Measurements from ENCODE around the gene MAD1L1.
"Not testable (repeated sequence)": the region's sequence is repeated elsewhere in the genome, so short reads cannot be mapped to it uniquely, and the experiment has no call there.

The MAD1L1 gene

DNA sequence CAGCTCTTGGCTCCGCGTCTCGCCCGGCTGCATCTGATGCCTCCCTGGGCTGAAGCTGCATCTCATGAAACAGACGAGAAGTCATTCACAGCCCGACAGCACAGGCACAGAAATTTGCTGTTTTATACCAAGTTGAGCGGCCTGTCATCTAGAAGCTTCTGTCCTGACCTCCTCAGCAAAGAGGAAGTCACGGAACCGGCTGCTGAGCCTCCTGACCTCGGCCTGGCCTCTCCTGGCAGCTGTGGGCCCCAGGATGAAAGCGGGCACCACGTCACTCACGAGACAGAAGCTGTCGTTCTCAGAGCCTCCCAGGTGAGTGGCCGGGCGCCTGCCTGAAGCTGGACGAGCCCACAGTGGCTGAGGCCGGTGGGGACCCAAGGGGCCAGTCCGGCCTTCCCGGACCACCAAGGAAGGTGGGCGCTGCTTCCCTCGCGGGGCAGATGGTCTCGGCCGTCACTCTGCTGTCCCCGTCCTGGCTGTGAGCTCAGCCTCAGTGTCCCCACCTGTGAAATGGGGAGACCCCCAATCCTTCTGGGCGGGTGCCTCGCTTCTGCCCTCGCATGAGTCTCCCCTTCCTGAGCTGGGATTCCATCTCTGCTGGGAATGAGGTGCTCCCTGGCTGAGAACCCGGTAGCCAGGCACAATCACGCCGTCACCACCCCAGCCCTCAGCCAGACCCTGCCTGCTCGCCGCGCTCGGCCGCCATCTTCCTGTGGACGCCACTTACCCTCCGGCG lies 391.3 kb downstream of the MAD1L1 start:
- not testable (repeated sequence) for DNase-seq

DNA sequence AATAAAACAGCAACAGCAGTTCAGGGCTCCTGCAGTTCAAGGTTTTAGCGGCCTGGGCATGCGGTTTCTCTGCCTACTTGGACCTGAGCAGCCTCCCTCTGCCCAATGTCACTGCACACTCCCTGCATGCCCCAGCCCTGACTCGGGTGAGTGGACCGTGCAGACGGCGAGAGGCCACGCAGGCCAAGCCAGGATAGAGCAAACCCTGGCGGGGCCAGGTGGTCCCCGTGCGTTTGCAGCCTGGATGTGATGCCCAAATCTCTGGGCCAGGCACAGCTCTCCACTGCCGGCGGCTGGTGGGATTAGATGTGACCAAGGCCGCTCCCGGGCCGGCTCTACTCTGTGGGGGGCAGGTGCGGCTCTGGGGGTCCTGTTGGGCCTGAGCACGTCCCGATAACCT lies 392.0 kb downstream of the MAD1L1 start:
- DNase-seq = not testable (repeated sequence)

DNA sequence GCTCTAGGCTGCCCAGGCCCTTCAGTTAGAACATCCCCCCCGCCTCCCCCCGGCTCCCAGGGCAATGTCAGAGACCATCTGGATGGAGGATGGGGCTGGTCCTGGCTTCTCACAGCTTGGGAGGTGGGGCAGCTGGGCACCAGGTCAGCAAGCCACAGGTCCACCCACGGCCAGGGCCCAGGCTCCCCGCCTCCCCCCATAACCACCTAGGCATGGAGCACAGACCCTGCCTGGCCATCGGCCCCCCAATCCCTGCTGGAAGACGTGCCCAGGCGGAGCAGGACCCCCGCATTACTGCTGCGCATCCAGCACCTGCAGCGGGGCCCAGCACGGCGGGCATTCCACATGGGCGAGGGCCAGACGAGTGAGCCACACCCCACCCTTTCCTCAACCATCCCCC lies 393.0 kb downstream of the MAD1L1 start:
- no peak for DNase-seq

DNA sequence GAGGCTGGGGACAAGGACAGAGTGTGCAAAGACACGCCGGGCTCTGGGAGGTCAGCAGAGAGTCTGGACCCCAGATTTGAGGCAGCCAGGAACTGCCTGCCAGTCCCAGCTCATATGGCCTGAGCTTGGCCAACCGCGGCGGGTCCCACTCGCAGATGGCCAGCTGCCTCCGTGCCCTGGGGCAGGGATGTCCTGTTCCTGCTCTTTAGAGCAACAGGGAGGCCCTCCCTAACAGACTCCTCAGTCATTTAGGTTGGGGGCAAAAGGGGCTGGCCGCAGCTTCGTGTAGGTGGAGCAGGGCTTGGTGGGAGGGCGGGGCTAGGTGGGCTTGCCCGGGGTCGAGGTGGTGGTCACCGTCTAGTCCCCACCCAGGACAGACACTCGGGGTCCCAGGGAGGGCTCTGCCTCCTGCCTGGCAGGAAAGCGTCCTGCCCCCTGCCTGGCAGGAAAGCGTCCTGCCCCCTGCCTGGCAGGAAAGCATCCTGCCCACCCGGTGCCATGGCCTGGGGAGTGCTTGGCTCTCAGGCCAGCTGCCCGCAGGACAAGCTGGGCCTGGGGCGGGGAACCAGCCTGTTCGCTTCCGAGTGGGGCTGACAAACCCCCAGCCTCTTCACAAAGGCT lies 393.7 kb downstream of the MAD1L1 start:
- not testable (repeated sequence) for DNase-seq

DNA sequence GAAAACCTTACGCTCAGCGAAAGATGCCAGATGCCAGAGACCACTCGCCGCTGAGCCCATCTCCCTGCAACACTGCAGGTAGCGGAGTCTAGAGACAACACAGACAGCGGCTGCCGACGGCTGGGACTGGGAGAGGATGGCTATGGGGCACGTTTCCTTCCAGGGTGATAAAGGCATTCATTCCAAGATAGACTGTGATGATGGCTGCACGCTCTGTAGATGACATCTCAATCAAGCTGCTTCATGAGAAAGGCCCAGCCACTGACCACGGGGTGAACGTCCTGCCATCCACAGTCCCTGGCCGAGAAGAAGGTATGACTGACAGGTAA lies 394.2 kb downstream of the MAD1L1 start:
- not testable (repeated sequence) for DNase-seq

DNA sequence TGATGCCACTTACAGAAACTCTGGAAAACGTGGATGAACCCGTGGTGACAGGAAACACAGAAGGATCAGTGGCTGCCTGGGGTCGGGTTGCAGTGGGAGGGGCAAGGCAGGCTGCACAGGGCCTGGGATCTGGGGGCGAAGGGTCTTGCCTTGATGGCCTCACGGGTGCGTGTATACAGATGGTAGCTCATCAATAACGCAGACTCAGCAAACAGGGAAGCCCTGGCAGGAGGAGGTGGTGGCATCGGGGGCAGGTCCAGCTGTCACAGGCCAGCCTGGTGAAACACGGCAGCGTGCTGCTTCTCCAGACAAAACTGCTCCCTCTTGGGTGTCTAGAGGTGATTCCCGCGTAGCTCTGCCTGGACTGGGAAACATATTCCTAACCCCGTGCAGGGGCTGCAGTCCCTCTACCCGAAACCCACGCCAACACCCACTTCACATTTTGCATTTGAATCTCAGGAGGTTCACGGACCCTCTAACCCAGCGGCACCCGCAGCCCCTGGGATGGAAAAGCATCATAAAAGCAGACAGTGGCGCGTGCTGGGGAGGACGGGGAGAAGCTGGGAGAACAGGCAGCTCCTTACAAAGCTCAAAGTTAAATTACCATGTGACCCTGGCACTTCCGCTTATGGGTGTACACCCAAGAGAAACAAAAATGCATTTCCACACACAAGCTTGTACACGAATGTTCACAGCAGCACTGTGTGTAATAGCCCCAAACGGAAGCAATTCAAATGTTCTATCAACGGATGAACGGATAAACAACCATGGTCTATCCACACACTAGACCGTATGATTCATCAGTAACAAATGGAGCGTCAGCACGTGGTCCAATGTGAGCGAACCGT lies 394.8 kb downstream of the MAD1L1 start:
- DNase-seq = not testable (repeated sequence)

DNA sequence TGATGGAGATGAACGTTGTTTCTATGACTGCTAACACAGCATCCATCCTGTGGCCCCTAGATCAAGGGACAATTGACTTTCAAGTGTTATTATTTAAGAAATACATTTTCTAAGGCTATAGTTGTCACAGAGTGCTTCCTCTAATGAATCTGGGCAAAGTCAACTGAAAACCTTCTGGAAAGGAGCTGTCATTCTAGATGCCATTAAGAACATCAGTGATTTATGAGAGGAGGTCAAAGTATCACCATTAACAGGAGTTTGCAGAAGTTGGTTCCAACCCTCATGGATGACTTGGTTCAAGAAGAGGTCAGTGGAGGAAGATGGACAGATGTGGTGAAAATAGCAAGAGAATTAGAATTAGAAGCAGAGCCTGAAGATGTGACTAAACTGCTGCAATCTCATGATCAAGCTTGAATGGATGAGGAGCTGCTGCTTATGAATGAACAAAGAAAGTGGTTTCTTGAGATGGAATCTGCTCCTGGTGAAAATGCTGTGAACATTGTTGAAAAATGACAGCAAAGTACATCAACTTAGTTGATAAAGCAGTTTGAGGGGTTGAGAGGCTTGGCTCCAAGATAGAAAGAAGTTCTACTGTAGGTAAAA lies 400.7 kb downstream of the MAD1L1 start:
- not testable (repeated sequence) for DNase-seq

DNA sequence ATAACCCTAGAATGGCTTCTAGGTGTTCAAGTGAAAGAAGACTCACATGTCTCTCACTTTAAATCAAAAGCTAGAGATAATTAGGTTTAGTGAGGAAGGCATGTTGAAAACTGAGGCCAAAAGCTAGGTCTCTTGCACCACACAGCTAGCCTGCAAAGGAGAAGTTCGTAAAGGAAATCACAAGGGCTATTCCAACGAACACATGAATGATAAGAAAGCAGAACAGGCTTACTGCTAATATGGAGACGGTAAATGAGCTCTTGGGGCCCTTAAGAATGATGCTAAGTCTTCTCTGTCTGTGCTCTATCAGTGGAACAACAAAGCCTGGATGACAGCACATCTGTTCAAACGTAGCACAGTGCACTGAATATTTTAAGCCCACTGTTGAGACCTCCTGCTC lies 401.3 kb downstream of the MAD1L1 start:
- DNase-seq = not testable (repeated sequence)

DNA sequence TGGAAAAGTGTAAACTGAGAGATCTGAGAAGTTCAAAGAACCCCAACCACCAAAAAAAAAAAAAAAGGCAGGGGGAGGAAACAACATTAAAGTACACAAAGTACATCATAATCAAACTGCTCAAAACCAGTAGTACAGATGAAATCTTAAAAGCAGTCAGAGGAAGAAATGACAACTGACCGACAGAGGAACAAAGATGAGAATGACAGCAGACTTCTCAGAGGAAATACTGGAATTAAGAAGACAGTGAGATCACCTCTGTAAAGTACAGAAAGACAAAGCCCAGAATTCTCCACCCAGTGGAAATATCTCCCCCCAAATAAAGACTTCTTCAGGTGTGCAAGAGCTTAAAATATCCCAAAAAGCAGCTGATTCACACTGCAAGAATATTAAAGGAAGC lies 403.1 kb downstream of the MAD1L1 start:
- DNase-seq = not testable (repeated sequence)

DNA sequence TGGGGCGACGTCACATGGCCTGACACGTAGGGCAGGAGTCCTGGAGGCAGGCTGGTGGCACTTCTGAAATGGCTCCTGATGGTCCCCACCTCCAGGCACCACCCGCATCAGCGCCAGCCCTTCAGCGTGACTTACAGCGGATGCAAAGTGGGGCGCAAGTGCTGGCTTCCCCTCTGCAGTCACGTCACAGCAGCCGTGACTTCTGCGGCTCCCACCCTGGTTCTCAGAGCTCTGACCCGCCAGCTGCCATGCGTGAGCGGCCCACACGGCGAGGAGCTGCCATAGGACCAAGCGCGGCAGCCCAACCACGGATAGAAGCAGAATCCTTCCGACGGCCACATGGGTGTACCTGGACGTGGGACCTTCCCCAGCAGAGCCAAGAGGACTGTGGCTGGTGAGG lies 403.6 kb downstream of the MAD1L1 start:
- no peak for DNase-seq

DNA sequence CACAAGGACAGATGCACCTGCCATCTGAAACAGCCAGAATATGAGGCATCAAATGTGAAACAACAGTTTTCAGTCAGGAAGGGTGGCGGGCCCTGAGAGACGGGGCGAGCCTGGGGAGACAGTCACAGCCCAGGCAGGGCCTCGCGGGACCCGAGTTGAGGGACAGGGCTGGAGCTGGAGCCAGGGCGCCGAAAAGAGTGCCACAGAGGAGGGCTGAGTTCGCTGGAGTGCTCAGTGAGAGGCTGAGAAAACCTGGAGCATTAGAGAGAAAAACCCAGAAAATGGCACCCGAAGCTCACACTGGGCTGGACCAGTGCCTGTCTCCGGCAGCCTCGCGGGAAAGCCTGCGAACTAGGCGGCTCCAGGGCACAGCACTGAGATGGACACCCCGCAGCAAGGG lies 404.6 kb downstream of the MAD1L1 start:
- not testable (repeated sequence) for DNase-seq

DNA sequence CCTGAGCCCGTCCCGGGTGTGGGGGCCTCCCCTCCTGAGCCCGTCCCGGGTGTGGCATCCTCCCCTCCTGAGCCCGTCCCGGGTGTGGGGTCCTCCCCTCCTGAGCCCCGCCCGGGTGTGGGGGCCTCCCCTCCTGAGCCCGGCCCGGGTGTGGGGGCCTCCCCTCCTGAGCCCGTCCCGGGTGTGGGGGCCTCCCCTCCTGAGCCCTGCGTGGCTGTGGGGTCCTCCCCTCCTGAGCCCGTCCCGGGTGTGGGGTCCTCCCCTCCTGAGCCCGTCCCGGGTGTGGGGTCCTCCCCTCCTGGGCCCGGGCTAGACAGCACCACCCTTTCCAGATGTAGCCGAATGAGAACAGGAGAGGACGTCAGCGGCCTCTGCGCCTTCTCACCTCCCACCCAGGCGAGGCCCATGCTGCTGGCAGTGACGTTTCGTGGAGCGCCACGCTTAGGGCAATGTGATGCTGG lies 405.2 kb downstream of the MAD1L1 start:
- not testable (repeated sequence) for DNase-seq

DNA sequence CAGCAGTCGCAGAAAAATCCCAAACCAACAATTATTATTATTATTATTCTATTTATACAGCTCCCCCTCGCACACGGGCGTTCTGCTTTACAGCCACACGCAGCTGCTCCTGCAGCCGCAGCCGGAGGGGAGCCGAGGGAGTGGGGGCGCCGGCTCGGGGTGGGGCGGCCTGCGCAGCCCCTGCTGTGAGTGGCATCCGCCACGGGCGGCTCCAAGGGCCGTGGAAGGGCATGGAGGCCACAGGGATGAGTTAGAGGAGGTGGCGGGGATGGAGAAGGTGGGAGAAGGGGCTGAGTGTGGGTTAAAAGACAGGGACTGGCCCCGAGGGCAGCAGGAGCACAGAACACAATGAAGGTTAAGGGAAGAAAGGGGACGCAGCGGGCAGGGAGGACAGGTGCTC lies 405.8 kb downstream of the MAD1L1 start:
- not testable (repeated sequence) for DNase-seq

DNA sequence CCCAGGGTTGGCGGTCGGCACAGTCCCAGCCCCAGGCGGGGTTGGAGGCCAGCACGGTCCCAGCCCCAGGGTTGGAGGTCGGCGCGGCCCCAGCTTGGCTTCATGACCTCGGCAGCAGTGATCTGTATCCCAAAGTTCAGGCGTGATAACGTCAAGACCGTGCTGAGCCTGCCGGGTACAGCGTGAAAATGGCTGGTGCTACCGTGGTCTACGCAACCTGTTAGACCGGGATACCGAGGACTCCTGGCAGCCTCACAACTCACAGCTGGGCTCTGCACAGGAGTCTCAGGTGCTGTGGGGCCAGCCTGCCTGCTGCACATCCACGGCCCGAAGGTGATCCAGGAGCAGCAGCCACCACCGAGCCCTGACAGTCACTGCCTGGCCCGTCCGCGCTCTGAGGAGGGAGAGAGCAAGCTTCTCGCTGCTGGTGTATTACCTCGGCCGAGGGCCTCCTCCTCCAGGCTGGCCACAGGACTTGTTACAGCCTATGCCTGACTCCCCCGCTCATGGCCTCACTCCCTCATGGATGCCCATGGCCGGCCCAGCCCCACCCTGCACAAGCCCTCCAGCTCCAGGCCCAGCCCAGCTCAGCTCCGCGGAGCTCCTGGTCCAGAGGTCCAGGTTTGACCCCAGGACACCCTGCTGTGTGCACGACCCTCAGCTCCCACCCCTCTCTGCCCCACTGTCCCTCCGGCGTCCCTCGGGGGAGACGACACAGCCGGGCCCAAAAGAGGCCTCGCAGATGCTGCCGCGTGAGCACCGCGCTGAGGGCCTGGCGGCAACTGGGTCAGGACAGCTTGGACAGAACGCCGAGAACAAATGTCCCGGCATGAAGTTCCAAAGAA lies 406.6 kb downstream of the MAD1L1 start:
- DNase-seq = no peak

DNA sequence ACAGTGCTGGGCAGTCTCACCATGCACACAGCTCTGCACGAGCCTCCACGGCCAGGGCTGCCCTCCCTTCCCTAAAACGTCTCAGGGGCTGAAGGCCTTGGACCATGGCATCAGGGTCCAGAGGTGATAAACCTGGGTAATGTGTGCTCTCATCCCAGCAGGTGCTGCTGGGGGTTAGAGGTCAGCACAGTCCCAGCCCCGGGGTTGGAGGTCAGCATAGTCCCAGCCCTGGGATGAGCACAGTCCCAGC lies 407.2 kb downstream of the MAD1L1 start:
- DNase-seq = not testable (repeated sequence)

DNA sequence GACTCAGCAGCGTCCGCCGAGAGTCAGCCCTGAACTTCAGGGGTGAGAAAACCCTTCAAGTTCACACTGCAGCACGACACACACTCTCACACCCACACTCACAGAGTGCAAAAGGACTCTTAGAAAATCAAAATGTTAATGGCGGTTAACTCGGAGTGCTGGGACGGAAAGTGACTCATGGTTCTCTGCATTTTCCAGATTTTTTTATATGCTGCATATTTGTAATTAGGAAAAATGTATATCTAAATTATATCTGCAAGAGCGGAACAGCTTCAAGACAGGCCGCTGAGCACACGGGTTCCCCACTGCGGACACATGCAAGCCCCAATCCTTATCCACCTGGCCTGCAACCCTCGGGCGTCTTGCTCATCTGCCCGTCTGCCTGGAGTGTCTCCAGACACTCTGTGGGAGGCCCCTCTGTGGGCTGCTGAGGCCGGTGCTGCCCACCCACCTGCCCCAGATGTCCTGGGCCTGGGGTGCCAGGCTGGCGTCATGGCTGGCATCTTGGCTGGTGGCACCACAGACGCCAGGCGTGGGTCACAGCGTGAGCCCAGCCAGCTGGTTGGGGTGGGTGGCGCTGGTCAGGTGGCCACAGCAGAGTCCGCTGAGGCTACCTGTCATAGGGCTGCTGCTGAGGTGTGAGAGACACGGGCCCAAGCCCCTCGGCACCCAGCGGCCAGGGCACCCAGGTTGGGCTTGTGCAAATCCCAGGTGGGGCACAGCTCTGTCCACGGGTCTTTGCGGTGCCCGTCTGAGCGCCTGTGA lies 407.7 kb downstream of the MAD1L1 start:
- DNase-seq = not testable (repeated sequence)

DNA sequence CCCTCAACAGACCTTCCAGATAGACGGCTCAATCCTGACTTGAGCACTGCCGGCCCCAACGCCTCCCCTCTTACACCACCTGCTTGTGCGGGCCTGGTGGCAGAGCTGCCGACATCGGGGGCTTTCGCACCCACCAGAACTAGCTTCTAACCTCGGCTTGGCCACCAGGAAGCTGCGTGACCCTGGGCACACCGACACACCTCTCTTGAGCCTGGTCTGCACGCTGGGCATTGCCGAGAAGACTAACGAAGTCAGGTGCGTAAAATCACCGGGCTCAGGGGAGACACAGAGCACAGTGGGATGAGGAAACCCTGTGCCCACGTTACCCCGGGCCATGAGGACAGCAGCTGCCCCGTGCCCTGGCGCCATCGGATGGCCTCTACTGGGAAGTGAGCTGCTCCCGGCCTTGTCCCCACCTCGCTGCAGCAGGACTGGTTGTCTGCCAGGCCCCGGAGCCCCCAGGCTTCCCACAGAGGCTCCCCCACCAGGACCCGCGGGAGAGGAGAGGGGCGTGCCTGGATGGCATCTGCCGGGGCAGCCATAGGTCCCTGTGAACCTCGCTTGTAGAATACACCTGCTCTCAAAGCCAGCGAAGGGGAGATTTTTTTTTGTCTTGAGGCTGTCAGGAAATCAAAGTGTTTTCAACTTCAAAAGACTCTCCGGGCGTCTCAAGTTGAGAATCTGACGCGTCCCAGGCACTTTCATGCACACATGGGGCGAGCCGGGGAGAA lies 408.4 kb downstream of the MAD1L1 start:
- DNase-seq = not testable (repeated sequence)

DNA sequence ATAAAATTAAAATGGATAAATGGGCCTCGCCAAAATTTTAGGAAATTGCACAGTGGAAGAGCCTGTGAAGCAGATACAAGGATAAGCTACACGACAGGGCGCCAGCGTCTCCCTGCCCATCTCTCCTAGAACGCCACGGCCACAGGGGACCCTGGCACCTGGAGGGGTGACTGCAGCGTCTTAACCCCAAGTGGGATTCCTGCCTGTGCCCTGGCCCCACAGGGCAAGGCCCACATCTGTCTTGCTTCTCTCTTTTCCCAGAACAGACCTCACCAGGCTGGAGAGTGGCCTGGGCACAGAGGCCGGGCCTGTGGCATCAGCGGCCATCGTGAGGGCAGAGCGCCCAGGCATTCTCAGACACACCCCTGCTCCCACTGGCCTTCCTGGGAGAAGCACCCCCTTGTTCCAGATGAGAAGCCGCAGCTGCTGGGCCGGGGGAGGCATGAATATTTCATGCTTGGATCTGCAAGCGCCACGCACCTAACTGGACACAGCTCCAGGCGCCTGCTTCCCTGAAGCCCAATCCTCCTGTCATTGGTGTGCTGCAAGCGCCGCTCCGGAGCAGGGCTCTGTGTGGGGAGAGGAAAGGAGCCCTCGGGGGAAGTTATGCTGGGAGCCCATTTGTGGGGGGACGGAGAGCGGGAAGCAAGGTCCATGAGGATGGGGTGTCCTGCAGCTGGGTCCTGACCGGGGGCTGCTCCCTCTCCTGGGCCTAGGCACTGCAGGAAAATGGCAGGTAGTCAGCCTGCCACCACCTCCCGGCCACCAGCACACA lies 409.2 kb downstream of the MAD1L1 start:
- no peak for DNase-seq

DNA sequence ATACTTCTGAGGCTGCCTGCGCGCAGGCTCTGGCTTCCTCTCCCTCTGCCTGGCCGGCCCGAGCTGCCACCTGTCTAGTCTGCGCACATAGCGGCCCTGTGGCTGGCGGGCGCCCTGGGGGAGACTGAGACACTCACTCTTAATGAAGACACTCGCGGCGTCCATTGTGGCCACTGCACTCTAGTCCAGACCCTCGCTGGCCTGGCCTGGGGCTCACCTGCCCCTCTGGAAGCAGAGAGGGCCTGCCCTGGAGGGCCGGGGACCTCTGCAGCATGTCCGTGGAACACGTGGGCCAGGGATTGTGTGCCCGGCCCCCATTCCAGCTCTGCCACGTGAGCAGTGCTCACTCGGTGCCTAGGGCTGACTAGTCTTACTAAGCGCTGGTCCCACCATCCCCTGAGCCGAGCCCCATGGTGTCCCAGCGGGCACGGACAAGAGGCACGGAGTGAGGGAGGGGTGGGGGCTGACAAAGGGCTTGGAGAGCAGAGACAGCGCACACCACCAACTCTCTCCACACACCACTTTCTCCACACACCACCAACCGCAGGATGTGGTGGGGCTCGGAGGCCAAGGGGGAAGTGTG lies 413.4 kb downstream of the MAD1L1 start:
- DNase-seq = no peak
